HG02981 (cell line): ENCODE measurements around the gene PKDREJ.

Experiments
- ATAC-seq: cut with Tn5 transposase; IDR thresholded peaks from one replicate; pipeline ENCODE4 v1.9.1; 2021; ENCODE audit warnings: mild to moderate bottlenecking, moderate library complexity; ENCODE audit not compliant: unreplicated experiment

The PKDREJ gene

GRCh38 chr22:46289244-46289891 is 26.2 kb upstream of the PKDREJ start:
- no peak for ATAC-seq

GRCh38 chr22:46288846-46289243 is 25.7 kb upstream of the PKDREJ start:
- no peak for ATAC-seq

- ATAC-seq = peak; percentile 77
Measured at GRCh38 chr22:46287873-46288751, 25.0 kb upstream of the PKDREJ start.

- no peak for ATAC-seq
Measured at GRCh38 chr22:46286941-46287872, 24.1 kb upstream of the PKDREJ start.

- ATAC-seq = no peak
Measured at GRCh38 chr22:46286006-46286405, 22.9 kb upstream of the PKDREJ start.

GRCh38 chr22:46281866-46282678 is 18.9 kb upstream of the PKDREJ start:
- no peak for ATAC-seq

- no peak for ATAC-seq
Measured at GRCh38 chr22:46280999-46281623, 18.0 kb upstream of the PKDREJ start.

GRCh38 chr22:46280063-46280817 is 17.1 kb upstream of the PKDREJ start:
- ATAC-seq = no peak

GRCh38 chr22:46278656-46279645 is 15.8 kb upstream of the PKDREJ start:
- no peak for ATAC-seq

- no peak for ATAC-seq
Measured at GRCh38 chr22:46276563-46276962, 13.4 kb upstream of the PKDREJ start.

GRCh38 chr22:46275455-46276122 is 12.4 kb upstream of the PKDREJ start:
- ATAC-seq = no peak

- no peak for ATAC-seq
Measured at GRCh38 chr22:46274381-46274780, 11.2 kb upstream of the PKDREJ start.

- no peak for ATAC-seq
Measured at GRCh38 chr22:46273432-46274148, 10.4 kb upstream of the PKDREJ start.

- ATAC-seq = no peak
Measured at GRCh38 chr22:46272762-46273431, 9.8 kb upstream of the PKDREJ start.

- no peak for ATAC-seq
Measured at GRCh38 chr22:46272196-46272595, 9.1 kb upstream of the PKDREJ start.

GRCh38 chr22:46269564-46269963 is 6.4 kb upstream of the PKDREJ start:
- ATAC-seq = no peak
